ENCODE measurements around the gene C4A. TPM values are rescaled to one million over a fixed set of nuclear protein-coding genes. Genes with fewer than 3 reads are reported as not detected.

C4A gene
- total RNA-seq, 1 experiment from 2014 or later = 3.8 TPM

DNA sequence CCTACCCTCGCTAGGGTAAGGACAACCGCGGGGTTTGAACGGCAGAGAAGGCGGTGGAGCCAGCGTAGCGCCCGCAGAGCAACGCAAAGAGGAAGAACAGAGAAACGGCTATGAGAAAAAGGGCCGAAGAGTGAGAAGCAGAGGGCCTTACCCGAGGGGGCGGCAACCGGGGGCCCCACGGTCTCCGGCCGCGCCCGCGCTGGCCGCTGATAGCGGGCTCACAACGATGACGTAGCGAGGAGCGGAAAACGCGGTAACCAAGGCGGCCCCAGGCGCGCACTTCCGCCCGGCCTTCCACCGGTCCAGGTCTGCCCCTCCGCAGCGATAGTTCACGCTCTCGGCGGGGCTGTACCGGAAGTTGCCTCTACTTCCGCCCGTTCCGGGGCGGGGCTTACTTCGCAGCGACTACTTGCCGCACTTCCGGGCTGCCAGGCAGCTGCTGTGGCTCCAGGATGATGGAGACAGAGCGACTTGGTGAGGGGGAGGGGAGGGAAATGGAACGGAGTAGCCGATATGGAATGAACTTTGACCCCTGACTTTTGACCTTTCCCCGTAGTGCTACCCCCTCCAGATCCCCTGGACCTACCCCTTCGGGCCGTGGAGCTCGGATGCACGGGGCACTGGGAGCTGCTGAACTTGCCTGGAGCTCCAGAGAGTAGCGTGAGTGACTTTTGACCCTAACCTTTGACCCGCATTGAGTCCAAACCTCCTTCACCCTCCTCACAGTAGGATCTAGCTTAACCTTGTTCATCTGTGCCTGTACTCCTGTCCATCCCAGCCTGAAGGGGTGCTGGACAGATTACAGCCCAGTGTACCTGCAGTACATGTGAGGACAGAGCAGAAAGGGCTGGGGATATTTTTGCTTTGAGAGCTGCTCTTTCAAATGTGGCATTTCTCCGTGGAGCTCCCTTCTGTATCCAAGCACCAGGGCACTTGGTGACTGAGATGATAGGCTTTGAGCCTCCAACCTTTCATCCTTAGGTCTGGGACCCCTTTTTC is 22.8 kb upstream of the C4A start, which contains the start of the genes NELFE and SKIC2 (continued):
- TF ChIP-seq, protein P1, sequence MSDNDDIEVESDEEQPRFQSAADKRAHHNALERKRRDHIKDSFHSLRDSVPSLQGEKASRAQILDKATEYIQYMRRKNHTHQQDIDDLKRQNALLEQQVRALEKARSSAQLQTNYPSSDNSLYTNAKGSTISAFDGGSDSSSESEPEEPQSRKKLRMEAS (CRISPR knock-in tag; IDR thresholded peaks at IDR 0.05) = peak; percentile 48; the same call in 1 of the 2 replicates
- TF ChIP-seq, protein P2, sequence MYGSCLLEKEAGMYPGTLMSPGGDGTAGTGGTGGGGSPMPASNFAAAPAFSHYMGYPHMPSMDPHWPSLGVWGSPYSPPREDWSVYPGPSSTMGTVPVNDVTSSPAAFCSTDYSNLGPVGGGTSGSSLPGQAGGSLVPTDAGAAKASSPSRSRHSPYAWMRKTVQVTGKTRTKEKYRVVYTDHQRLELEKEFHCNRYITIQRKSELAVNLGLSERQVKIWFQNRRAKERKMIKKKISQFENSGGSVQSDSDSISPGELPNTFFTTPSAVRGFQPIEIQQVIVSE (CRISPR knock-in tag; IDR thresholded peaks at IDR 0.05; ENCODE audit: borderline replicate concordance) = no peak
- TF ChIP-seq E2F5 (CRISPR knock-in tag; IDR thresholded peaks at IDR 0.05) = peak; percentile 87; the same call in 1 of the 2 replicates
- 0 out of 2 replicates have a peak, but pooled peaks have one; percentile 15 for TF ChIP-seq NFYB (CRISPR knock-in tag; conservative IDR thresholded peaks at IDR 0.05; ENCODE audit: low read depth)
- no peak for TF ChIP-seq ZBTB21 (CRISPR knock-in tag; IDR thresholded peaks at IDR 0.05; ENCODE audit: borderline replicate concordance)
- TF ChIP-seq ATF1 (CRISPR knock-in tag; IDR thresholded peaks at IDR 0.05) = peak; percentile 71; the same call in 1 of the 2 replicates
- TF ChIP-seq NR2C2 (CRISPR knock-in tag; IDR thresholded peaks at IDR 0.05) = peak; percentile 97
- TF ChIP-seq FOXP1 (CRISPR knock-in tag; IDR thresholded peaks at IDR 0.05; ENCODE audit: borderline replicate concordance) = no peak
- TF ChIP-seq, protein P3, sequence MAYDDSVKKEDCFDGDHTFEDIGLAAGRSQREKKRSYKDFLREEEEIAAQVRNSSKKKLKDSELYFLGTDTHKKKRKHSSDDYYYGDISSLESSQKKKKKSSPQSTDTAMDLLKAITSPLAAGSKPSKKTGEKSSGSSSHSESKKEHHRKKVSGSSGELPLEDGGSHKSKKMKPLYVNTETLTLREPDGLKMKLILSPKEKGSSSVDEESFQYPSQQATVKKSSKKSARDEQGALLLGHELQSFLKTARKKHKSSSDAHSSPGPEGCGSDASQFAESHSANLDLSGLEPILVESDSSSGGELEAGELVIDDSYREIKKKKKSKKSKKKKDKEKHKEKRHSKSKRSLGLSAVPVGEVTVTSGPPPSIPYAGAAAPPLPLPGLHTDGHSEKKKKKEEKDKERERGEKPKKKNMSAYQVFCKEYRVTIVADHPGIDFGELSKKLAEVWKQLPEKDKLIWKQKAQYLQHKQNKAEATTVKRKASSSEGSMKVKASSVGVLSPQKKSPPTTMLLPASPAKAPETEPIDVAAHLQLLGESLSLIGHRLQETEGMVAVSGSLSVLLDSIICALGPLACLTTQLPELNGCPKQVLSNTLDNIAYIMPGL (CRISPR knock-in tag; IDR thresholded peaks at IDR 0.05) = 0 out of 2 replicates have a peak, but pooled peaks have one; percentile 47
- TF ChIP-seq CREB1 (CRISPR knock-in tag; IDR thresholded peaks at IDR 0.05) = peak; percentile 70; the same call in 1 of the 2 replicates
- peak; percentile 79; the same call in 1 of the 2 replicates for TF ChIP-seq MYBL2 (CRISPR knock-in tag; IDR thresholded peaks at IDR 0.05)
- TF ChIP-seq FOXK1 (CRISPR knock-in tag; IDR thresholded peaks at IDR 0.05) = peak; percentile 90

GRCh38 chr6:31961616-31962015 is 20.2 kb upstream of the C4A start:
- no peaks in the 10 kb centered on the region for H3K27me3 Mint-ChIP-seq (ENCODE audit: low read depth)
- no peak for ATAC-seq
- H3K36me3 Mint-ChIP-seq = peaks cover 55% of the 10 kb centered on the region
- H3K4me1 Mint-ChIP-seq = peaks cover 14% of the 10 kb centered on the region
- POLR2A ChIA-PET = no interaction called here
- DNase-seq (ENCODE audit: low spot score) = no peak
- H3K9me3 Mint-ChIP-seq = no peaks in the 10 kb centered on the region
- no peak overlapping the region; the same call in 1 of the 2 replicates for H3K4me3 Mint-ChIP-seq
- TF ChIP-seq TEAD1 (CRISPR knock-in tag; IDR thresholded peaks at IDR 0.05) = no peak
- TF ChIP-seq CREB1 (CRISPR knock-in tag; IDR thresholded peaks at IDR 0.05) = no peak
- no peak for TF ChIP-seq FOXP1 (CRISPR knock-in tag; IDR thresholded peaks at IDR 0.05; ENCODE audit: borderline replicate concordance)
- no peak for TF ChIP-seq GTF2I (CRISPR knock-in tag; conservative IDR thresholded peaks at IDR 0.05)
- TF ChIP-seq, protein P4, sequence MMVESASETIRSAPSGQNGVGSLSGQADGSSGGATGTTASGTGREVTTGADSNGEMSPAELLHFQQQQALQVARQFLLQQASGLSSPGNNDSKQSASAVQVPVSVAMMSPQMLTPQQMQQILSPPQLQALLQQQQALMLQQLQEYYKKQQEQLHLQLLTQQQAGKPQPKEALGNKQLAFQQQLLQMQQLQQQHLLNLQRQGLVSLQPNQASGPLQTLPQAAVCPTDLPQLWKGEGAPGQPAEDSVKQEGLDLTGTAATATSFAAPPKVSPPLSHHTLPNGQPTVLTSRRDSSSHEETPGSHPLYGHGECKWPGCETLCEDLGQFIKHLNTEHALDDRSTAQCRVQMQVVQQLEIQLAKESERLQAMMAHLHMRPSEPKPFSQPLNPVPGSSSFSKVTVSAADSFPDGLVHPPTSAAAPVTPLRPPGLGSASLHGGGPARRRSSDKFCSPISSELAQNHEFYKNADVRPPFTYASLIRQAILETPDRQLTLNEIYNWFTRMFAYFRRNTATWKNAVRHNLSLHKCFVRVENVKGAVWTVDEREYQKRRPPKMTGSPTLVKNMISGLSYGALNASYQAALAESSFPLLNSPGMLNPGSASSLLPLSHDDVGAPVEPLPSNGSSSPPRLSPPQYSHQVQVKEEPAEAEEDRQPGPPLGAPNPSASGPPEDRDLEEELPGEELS (CRISPR knock-in tag; IDR thresholded peaks at IDR 0.05) = no peak
- TF ChIP-seq PRRX2 (CRISPR knock-in tag; IDR thresholded peaks at IDR 0.05) = no peak
- no peak for TF ChIP-seq NR3C1 (CRISPR knock-in tag; conservative IDR thresholded peaks at IDR 0.05; ENCODE audit: low read depth)
- no peak for TF ChIP-seq E2F1 (CRISPR knock-in tag; IDR thresholded peaks at IDR 0.05)
- TF ChIP-seq OVOL2 (CRISPR knock-in tag; IDR thresholded peaks at IDR 0.05; ENCODE audit: borderline replicate concordance) = no peak
- TF ChIP-seq NFYB (CRISPR knock-in tag; conservative IDR thresholded peaks at IDR 0.05; ENCODE audit: low read depth) = no peak
- TF ChIP-seq, protein P5, sequence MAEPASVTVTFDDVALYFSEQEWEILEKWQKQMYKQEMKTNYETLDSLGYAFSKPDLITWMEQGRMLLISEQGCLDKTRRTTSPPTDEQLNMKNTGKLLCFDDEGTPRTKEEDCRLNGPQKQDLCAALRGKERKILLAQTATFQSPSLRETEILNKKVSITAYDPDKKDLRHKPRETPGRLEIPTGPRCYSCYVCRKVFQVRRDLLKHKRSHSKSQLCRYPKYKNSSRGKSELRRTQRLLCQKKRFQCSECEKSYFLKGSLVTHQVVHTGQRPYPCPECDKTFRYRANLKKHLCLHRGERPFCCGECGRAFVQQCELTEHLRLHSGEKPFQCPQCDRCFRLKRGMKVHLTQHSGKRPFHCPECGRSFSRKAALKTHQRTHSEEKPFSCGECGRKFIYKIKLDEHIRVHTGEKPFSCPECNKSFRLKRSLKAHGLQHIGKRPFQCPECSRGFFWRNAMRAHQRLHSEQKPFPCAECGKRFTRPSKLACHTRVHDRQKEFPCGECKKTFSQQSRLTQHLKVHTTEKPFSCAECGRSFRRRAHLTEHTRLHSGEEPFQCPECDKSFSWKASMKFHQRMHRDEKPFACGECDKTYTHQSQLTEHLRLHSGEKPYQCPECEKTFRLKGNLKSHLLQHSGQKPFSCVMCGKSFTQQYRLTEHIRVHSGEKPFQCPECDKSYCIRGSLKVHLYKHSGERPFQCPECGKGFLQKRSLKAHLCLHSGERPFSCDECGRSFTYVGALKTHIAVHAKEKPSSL (CRISPR knock-in tag; conservative IDR thresholded peaks at IDR 0.05) = no peak
- no peak overlapping the region for H3K27ac Mint-ChIP-seq
- CTCF ChIA-PET = no interaction called here

All from WTC11 (cell line).